HG03039 (cell line): ENCODE data around the gene LRCOL1.
A peak's percentile ranks its signal among the peaks of the same experiment; 100 is the strongest.

Source experiments
- ATAC-seq: cut with Tn5 transposase; IDR thresholded peaks from one replicate; pipeline ENCODE4 v1.9.1; 2021; ENCODE audit warnings: mild to moderate bottlenecking, moderate library complexity; ENCODE audit not compliant: unreplicated experiment

The LRCOL1 gene

DNA sequence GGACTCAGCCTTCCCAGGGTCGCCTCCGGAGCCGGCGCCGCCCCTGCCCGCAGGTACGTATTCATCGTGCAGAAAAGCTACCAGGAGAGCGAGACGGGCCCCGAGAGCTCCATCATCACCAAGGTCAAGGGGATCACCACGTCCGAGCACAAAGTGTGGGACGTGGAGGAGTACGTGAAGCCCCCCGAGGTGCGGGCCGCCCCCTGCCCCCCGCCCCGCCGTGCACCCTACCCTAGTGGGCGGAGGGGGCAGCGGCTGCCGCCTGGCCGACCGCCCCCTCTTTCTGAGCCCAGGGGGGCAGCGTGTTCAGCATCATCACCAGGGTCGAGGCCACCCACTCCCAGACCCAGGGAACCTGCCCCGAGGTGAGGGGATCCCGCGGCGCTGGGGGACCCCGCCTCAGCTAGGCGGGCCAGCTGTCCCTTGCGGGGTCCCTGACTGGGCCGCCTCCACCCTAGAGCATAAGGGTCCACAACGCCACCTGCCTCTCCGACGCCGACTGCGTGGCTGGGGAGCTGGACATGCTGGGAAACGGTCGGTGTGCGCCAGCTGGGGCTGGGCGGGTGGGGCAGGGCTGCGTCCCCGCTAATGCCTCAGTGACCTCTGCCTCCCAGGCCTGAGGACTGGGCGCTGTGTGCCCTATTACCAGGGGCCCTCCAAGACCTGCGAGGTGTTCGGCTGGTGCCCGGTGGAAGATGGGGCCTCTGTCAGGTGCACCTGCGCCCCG lies 9.2 kb upstream of the LRCOL1 start:
- no peak for ATAC-seq

DNA sequence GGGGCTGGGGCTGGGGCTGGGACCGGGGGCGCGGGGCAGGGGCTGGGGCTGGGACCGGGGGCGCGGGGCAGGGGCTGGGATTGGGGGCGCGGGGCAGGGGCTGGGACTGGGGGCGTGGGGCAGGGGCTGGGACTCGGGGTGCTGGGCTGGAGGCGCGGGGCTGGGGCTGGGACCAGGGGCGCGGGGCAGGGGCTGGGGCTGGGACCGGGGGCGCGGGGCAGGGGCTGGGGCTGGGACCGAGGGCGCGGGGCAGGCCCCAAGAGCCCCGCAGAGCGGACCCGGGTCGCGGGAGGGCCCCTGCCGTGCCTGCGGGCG lies 8.6 kb upstream of the LRCOL1 start:
- no peak for ATAC-seq

DNA sequence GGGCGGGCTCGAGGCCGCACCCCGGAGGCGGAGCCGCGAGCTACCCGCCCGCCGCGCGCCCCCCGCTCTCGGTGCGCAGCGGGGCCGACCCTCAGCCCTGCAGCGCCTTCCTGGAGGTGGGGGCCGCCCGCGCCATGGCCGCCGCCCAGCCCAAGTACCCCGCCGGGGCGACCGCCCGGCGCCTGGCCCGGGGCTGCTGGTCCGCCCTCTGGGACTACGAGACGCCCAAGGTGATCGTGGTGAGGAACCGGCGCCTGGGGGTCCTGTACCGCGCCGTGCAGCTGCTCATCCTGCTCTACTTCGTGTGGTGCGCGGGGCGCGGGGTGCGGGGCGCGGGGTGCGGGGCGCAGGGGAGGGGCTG lies 8.3 kb upstream of the LRCOL1 start, which contains the start of gene P2RX2:
Gene P2RX2 (plus strand): TSS at position 94 of the 361 bp plus-strand sequence. CDS start 41 bp downstream, at position 135.
- no peak for ATAC-seq

DNA sequence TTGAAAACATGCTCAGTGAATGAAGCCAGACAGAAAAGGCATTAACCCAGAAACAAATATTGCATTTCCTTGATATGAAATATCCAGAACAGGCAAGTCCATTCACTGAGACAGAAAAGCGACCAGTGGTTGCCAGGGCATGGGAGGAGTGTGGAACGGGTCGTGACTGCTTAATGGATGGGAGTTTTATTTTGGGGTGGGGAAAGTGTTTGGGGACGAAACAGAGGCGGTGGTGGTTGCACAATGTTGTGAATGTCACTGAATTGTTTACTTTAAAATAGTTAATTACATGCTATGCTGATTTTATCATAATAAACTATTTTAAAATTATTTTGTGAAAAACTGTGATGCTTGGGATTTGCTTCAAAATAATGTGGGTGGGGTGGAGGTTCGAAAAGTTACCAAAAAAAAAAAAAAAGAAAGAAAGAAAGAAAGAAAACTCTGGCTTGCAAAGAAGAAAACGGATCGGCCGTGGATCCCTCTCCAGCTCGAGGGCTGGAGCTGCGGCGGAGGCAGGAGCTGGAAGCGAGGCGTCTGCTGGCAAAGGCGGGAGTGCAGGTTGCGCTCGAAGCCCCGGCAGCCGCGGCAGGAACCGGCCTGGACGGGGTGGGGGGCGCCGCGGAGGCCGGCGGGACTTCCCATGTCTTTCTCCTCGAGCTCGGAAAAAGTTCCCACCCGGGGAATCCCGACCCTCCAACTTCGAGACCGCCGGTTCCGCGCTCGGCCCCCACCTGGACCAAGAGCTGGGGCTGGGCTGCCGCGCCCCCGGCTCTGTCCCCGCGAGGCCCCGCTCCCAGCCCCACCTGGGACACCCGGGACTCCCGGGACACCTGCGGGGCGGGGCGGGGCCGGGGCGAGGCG lies 7.7 kb upstream of the LRCOL1 start:
- ATAC-seq, result no peak

DNA sequence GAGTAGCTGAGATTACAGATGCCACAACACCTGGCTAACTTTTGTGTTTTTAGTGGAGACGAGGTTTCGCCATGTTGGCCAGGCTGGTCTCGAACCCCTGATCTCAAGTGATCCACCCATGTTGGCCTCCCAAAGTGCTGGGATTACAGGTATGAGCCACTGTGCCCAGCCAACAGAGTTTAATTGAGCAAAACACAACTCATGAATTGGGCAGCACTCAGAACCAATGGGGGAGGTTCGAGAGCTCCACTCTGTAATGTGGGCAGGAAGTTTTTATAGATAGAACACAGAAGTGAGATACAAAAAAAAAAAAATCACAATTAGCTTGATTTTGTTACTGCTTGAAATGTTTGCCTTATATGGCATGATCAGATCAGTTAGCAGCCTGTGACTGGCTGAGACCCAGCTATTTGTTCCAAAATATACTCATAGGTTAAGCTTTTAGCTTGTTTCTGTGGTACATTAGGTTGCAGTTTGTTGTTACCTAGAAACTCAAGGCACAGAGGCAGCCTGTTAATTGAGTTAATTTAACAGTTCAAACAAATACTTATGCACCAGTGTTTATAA lies 6.8 kb upstream of the LRCOL1 start:
- no peak for ATAC-seq

DNA sequence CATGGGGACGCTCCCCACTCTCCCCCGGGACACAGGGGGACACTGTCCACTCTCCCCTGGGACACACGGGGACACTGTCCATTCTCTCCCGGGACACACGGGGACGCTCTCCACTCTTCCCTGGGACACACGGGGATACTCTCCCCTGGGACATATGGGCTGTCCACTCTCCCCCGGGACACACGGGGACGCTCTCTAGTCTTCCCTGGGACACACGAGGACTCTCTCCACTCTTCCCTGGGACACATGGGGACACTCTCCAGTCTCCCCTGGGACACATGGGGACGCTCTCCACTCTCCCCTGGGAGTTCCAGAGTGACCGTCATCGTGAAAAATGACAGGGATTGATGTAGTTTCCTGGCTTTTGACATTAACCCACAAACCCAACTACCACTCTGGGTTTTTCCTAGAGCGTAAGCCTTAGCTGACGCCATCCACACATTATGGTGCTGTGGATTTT lies 5.2 kb upstream of the LRCOL1 start:
- ATAC-seq, result no peak

DNA sequence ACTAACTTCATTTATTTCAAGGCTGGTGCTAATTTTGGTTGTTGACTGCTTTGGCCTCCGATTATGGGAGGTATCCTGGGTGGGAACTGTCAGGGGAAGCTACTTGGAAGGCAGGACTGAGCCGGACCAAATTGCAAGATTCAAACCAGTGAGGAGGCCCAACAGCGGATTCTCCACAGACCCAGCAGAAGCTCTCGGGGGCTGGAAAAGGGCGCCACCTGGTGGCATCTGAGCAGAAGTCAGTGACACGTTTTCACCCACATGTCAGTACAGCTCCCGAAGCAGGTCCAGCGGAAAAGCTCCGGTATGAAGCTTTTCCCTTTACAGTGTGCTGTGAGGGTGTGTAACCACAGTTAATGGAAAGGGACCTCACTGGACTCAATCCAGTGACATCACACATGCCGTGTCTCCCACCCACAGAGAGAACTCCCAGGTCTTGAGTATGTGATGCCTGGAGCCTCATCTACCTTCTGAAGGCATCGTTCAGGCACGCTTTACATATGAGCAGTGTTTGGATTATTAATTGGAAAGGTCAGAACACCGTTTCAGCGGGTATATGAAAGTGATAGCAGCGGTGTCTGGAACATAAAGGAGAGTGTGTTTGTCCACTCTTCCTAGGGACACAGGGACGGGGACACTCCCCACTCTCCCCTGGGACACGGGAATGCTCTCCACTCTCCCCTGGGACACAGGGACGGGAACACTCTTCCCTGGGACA lies 4.6 kb upstream of the LRCOL1 start:
- ATAC-seq, result peak; percentile 49

DNA sequence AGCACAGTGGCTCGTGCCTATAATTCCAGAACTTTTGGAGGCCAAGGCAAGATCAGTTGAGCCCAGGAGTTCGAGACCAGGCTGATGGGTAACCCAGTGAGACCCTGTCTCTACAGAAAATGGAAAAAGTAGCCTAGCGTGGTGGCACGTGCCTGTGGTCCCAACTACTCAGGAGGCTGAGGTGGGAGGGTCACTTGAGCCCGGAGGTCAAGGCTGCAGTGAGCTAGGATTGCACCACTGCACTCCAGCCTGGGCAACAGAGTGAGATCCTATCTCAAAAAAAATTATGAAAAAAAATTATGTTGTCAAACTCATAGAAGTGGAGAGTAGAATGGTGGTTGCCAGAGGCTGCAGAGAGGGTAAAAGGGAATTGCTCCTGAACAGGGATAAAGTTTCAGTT lies 3.6 kb upstream of the LRCOL1 start:
- ATAC-seq, result no peak

DNA sequence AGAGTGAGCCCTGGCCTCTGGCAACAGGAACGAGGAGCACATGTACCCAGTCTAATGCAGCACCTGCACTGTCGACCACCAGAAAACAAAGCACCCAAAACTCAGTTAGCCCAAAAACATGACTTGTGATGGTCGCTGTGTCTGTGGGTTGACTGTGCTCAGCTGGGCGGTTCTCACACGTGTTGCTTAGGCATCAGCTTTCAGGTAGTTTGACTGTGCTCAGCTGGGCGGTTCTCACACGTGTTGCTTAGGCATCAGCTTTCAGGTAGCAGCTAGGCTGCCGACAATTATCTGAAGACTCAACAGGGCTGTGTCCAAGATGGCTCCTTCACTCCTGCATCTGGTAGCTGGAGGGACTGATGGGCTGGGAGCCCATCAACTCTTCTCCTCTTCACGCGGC lies 1.2 kb upstream of the LRCOL1 start:
- no peak for ATAC-seq

DNA sequence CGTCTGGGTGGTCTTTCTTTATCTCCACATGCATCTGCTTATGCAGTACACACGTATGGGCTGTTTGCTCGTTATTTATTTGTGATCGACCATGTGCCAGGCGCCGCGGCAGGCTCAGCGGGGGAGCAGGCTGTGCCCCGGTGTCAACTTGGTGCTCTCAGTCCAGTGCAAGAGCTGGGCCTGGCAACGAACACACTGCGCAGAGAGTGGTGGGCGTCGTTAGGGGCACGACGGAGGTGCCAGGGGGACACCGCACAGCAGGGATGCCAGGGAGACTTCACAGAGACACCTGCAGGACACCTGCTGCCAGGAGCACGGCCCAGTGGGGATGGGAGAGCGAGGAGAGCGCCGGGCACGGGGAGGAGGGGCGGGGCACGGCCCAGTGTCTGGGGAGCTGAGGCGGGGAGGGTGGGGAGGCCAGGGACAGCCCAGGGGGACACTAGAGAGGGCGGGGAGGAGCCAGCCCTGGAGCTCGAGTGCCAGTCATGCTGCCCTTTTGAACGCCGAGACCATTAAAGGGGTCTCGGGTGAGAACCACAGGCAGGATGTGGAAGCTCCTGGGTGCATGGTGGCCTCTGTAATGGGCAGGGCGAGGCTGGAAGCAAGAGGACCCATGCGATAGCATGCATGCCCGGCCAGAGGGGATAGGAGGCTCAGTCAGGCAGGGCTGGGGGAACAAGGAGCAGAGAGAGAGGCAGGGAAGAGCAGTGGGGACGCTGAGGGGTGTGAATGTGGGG lies 652 bp upstream of the LRCOL1 start:
- no peak for ATAC-seq

DNA sequence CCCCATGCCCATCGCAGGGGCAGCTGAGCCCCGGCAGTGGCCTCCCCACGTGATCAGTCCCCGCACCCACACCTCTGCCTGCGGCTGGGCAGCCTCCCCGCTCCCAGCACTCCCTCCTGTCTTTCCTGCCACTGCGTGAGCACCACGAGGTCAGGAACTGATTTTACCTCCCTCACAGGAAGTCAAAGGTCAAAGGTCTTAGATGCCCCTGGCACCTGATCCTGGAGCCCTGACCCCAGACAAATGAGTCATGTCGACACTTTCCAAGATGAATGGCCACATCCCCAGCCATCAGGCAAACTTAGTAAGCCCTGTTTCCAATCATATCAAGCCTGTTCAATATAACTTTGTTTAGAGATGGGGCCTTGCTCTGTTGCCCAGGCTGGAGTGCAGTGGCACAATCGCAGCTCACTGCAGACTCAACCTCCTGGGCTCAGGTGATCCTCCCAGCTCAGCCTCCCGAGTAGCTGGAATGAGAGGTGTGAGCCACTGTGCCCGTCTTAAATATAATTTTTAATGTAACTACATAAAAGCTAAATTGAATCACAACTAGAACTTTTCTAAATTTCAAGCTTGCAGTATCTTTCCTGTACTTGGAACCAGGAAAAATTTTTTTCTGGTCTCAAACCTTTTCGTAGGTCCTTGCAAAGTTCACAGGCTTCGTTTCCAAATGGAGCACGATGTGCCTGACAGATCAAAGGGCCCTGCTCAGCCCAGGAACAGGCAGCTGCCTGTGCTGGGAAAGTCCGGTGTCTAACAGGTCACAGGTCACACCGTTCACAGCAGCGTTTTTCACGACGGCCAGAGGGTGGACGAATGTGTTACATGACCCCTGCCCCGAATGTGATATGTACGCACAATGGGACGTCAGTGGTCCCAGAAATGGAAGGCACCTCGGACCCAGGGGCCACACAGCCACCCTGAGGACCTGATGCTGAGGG lies 1.9 kb downstream of the LRCOL1 start:
- ATAC-seq, result no peak

DNA sequence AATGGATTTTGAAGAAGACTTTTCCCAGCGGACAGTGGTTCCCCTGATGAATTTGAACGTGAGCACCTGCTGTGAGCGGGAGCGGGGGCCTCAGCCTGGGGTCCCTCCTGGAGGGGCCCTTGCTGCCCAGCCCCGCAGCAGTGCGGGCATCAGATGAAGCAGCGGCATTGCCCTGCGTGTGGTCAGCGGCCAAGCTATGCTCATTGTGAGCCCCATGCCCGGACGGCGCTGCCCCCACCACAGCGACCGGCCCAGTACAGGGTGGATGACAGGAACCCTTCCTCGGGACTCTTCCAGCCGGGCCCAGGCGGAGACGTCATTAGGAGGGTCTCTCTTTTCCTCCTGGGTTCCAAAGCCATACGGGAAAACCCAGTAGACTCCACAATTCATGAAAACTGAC lies 3.5 kb downstream of the LRCOL1 start:
- ATAC-seq, result no peak

DNA sequence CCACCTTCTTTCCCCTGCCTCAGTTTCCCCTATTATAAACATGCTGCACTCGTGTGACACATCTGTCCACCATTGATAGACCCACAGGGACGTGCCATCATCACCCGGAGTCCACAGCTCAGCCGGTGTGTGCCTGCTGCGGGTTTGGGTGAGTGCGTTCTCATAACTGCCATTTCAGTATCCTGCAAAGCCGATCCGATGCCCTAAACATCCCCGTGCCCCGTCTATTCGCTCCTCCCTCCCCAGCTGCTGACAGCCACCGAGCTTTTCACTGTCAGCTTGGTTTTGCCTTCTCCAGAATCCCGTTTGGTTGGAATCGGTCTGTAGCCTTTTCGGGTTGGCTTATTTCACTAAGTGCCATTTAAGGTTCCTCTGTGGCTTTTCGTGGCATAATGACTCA lies 3.9 kb downstream of the LRCOL1 start:
- no peak for ATAC-seq

DNA sequence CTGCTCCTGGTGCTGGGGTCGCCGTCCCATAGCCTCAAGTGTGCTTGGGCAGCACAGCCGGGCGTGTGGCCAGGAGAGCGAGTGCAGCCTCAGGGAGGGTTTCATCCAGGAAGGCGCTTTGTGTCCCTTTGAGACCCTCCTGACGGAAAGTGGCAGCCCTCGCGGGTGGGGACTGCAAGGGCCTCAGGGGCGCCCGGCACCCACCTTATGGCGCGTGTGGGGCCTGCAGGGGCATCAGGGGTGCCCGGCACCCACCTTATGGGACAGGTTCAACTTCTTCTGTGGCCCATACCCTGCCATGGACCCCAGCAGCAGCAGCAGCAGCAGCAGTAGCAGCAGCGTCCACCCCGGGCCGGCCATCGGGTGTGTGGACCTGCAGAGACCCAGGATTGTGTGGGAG lies 4.5 kb downstream of the LRCOL1 start:
- ATAC-seq, result no peak

DNA sequence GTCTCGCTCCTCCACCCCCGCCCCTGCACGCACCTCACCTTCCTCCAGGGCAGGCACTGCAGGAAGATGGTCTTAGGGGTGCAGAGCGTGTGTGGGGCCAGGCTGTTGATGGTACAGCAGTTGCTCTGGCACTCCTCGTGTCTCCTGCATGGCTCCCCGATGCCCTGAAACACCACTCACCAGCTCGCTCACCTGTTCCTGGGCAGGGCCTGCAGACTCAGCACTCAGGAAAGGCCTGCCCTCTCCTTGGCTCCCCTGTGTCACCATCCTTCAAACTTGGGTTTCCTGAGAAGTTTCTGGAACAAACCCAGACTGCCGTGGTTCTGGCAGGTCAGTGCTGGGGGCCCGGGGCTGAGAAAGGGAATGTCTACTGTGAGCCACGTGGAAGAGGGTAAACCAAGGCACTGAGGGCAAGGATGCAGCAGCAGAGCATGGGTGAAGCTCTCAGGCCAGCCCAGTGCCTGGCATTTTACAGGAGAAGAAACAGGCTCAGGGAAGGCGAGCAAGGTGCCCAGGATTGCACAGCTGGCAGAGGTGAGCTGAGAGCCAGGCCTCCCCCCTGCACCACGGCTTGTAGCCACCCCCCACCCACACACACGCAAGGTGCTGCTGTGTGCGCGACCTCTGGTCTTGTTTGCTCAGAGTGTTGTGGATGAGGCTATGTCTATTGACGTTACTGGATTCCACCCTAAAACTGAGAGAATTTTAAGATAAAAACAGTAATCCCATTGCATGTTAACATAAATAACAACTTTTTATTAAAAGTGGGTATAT lies 5.5 kb downstream of the LRCOL1 start:
- ATAC-seq, result no peak

DNA sequence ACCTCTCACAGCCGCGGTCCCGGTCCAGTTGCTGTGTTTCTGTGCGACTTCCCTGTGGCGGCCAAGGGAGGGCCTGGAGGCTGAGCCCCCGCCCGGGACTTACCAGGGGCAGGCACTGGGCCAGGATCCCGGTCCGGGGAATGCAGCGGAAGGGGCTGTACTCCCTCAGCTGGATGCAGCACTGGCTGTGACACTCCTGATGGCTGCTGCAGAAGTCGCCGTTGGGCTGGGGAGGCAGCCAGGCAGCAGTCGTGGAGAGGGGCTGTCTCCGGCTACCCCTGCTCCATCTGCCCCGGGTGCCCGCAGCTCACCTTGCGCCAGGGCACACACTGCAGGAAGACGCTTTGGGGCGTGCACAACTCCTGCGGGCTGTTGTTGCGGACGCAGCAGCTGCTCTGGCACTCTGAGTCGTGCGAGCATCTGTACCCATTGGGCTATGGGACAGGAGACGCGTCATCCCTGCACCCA lies 6.2 kb downstream of the LRCOL1 start:
- ATAC-seq, result no peak

DNA sequence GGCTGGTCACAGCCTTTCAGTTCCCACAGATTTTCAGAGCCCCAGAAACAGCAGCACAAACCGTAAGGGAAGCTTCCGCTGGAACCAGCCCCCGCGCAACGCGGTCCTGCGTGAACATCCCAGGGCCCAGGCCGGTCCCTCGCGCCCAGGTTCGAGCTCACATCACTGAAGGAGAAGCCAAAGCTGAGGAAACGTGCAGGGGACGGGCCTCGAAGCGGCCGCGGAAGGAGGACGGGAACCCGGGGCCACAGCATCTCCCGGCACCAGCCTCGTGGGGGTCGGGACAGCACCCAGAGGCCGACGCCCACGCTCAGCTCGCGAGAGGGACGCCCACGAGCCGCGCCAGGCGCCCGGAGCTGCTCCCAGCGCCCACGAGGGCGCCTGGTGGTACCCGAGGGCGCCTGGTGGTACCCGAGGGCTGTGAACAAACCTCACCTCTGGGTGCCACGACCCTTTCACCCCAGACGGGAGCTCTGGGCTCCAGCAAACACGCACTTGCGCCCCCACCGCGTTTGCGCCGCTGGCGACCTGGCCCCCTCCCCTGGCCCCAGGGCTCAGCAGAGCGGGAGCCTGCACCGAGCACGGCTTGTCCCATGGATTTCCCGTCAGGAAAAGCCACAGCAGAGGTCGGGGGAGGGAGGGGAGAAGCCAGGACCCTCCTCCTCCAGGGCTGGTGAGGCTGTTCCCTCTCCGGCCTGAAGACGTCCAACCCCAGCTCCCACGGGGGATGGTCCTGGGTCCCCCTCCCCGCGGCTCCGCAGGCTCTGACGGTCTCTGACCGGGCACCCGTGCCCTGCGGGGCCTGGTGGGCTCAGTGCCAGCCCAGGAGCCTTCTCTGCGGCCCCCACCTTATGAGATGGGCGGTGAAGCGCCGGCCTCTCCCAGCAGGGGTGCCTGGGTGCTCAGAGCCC lies 6.9 kb downstream of the LRCOL1 start:
- no peak for ATAC-seq
